Fibroblast of villous mesenchyme (primary cell): ENCODE results near the gene GRIK1. TPM values are rescaled to one million over a fixed set of nuclear protein-coding genes. Genes with fewer than 3 reads are reported as not detected.
A peak's percentile ranks its signal among the peaks of the same experiment; 100 is the strongest.

ENCODE experiments used
- DNase-seq: peaks from one replicate; pipeline ENCODE4 v3.0.0-alpha.2; 2010; ENCODE audit warnings: low read depth
- H3K4me3 ChIP-seq: 2 replicates; pipeline ENCODE4 v1.5.1; 2011; ENCODE audit warnings: low read depth, mild to moderate bottlenecking, low read length
- total RNA-seq: library from RNA; depleted of rRNA; stranded (reverse); fragments of >200 nt; gene quantifications from 2 replicates; pipeline ENCODE4 v1.2.3, GENCODE V29; 2012
- TF ChIP-seq, protein P1 (sequence below): IDR thresholded peaks from 2 replicates; pipeline ENCODE4 v1.5.1; 2012; ENCODE audit warnings: low read depth, mild to moderate bottlenecking, low read length; ENCODE audit not compliant: insufficient read depth

GRIK1 gene
- total RNA-seq, 1 donor = under 0.01 TPM

DNA sequence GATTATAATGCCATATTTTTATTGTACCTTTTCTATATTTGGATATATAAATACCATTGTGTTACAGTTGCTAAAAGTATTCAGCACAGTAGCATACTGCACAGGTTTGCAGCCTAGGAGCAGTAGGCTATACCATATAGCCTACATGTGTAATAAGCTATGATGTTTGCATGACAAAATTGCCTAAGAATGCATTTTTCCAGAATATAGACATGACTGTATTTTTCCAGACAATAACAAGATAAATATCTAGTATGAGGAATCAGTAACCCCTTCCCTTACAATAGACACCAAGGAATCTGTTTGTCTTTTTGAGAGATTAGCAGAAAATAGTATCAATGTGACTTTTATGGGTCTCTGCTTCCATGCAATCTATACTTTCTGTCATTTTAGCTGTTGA lies 228.6 kb downstream of the GRIK1 start:
- no peak for DNase-seq
- TF ChIP-seq, protein P1, sequence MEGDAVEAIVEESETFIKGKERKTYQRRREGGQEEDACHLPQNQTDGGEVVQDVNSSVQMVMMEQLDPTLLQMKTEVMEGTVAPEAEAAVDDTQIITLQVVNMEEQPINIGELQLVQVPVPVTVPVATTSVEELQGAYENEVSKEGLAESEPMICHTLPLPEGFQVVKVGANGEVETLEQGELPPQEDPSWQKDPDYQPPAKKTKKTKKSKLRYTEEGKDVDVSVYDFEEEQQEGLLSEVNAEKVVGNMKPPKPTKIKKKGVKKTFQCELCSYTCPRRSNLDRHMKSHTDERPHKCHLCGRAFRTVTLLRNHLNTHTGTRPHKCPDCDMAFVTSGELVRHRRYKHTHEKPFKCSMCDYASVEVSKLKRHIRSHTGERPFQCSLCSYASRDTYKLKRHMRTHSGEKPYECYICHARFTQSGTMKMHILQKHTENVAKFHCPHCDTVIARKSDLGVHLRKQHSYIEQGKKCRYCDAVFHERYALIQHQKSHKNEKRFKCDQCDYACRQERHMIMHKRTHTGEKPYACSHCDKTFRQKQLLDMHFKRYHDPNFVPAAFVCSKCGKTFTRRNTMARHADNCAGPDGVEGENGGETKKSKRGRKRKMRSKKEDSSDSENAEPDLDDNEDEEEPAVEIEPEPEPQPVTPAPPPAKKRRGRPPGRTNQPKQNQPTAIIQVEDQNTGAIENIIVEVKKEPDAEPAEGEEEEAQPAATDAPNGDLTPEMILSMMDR = no peak
- no peak overlapping the region for H3K4me3 ChIP-seq

DNA sequence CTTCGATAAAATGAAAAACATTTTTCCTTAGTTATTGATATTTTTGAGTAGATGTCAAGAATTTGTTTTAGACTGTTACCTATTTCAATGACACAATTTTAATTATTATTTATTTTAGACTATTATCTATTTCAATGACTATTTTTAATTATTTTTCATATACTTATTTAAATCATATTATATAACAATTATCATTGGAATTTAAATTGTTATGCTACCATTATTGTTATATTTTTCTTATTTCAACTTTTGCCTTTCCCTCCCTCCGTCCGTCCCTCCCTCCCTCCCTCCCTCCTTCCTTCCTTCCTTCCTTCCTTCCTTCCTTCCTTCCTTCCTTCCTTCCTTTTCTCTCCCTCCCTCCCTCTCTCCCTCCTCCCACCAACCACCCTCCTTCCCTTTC lies 229.3 kb downstream of the GRIK1 start:
- TF ChIP-seq, protein P1 = no peak
- H3K4me3 ChIP-seq = no peak overlapping the region
- DNase-seq = no peak

DNA sequence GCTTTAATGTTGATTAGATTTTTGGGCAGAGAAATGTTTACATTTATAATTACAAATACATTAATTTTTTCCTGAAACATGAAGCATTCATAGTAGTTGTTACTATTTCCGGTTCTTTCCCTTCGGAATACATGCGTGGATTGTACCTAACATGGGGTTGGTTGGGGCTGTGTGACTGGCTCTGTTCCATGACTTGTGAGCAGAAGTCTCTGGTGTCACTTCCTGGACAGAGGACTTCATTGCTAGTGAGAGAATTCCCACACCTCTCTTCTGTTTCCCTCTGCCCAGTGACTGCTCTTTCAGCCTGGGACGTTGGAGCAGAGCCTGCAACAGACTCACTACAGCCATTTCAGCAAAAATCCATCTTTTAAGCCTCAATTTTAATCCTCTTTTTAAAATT lies 231.4 kb downstream of the GRIK1 start:
- DNase-seq = no peak
- no peak overlapping the region for H3K4me3 ChIP-seq
- TF ChIP-seq, protein P1 = no peak

DNA sequence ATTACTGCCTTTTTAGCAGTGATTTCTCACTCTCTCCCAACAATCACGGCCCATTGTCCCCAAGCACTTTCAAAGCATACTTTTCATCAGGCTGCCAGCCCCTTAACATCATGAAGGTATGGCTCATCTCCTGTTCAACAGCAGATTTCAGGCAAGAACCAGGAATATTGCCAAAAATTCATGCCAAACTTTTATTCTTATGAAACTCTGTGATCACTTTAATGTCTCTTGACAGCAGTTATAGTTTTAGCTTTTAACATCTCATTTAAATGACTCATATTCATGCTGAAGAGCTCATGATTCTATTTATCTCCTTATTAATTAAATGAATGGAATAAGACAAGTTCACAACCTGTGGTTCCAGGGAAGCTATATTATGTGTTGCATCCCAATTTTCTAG lies 235.1 kb downstream of the GRIK1 start:
- DNase-seq = no peak

DNA sequence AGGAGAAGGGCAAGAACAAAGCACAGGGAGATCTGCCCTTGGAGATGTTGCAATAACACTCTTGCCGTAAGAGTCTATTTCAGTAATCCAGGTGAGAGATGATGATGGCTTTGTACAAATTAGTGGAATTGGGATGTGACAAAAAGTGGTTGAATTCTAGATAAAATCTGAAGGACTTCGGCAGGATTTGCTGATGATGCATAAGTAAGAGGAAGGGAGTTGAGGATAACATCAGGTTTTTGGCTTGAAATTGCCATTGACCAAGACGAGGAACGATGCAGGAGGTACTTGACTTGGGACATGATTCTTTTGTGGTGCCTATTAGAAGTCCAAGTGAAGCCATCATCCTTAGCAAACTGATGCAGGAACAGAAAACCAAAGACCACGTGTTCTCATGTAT lies 238.1 kb downstream of the GRIK1 start:
- TF ChIP-seq, protein P1 = no peak

More for the DNA sequence above, 235.1 kb downstream of the GRIK1 start:
- H3K4me3 ChIP-seq = no peak overlapping the region
- TF ChIP-seq, protein P1 = no peak

DNA sequence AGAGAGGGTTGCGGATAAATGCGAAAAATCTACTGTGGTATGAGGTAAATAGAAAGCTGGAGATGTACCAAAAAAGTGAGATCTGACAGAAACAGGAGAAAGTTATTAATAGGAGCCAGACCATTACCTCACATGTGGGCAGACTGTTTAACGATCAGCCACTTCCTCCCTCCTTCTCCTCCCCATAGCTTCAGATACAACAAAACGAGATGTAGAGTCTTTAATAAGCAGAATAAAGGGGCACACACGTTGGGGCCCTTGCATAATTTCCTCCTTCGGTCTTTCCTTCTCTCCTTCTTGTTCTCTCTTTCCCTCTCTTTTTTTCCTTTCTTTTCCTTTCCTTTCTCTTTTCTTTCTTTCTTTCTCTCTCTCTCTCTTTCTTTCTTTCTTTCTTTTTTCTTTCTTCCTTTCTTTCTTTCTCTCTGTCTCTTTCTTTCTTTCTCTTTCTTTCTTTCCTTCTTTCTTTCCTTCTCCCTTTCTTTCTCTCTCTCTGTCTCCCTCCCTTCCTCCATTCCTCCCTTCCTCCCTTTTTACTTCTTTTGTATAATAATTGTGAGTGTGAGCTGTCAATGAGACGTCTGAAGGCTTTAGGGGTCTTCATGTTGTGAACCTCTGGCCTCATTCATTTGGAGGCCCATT lies 242.1 kb downstream of the GRIK1 start:
- H3K4me3 ChIP-seq = no peak overlapping the region
- no peak for DNase-seq
- TF ChIP-seq, protein P1 = no peak

More for the DNA sequence above, 238.1 kb downstream of the GRIK1 start:
- no peak overlapping the region for H3K4me3 ChIP-seq
- no peak for DNase-seq

DNA sequence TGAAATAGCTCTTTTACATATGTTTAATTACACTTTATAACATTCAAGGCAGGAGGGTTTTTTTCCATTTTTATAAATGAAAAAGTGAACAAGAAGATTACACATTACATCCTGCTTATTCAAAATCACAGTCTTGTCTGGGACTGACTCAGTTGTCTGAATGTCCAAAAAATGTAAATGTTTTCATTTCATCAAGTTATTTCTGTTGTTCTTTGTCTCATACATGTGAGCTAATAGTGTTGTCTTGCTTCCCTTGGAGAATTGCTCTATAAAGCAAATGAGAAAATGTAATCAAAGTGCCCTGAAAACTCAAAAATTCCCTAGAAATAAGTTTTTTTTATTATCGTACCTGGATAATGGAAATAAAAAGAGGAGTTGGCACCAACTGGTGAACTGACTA lies 242.9 kb downstream of the GRIK1 start:
- H3K4me3 ChIP-seq = no peak overlapping the region
- TF ChIP-seq, protein P1 = no peak
- peak; percentile 11 for DNase-seq
